ENCODE data around the gene RC3H2.

The RC3H2 gene

GRCh38 chr9:122930541-122931225, 25.5 kb upstream of the RC3H2 start:
- H3K4me3 Mint-ChIP-seq = no peak overlapping the region
- H3K36me3 Mint-ChIP-seq (ENCODE audit: low read depth) = peaks cover 14% of the 10 kb centered on the region
- no peak for DNase-seq
- no peak for TF ChIP-seq CTCF (IDR thresholded peaks at IDR 0.05)
- H3K27ac Mint-ChIP-seq = no peak overlapping the region
- H3K9me3 Mint-ChIP-seq = no peaks in the 10 kb centered on the region
- peaks cover 5% of the 10 kb centered on the region for H3K27me3 Mint-ChIP-seq (ENCODE audit: low read depth, poor library complexity)
- H3K4me1 Mint-ChIP-seq = peaks cover 18% of the 10 kb centered on the region

DNA sequence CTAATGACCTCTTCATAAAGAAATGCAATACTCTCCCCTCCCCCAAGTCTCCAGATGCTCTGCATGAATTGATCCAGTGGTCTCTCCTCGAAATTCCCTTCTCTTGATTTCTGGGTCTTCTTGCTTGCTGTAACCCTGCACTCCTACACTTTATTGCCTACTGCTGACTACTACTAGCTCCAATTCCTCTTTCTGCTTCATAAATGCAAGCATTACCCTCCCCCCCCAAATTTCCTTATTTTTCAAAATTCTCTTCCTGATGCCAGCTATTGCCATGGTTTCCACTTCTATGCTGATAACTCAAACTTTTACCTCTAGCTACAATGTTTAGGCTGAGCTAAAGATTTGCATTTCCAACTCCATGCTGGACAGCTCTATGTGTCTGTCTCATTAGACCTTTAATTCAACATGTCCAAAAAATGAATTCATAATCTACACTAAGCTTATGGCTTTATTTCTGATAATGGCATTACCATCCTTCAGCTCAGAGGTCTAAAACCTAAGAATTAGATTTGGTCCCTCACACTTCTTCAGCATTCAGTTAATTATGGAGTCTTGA, 24.7 kb upstream of the RC3H2 start:
- Mint-ChIP-seq H3K27me3 (ENCODE audit: low read depth, poor library complexity) (peaks cover 5% of the 10 kb centered on the region), H3K9me3 (no peaks in the 10 kb centered on the region), H3K4me1 (peaks cover 15% of the 10 kb centered on the region), H3K27ac (no peak overlapping the region), H3K4me3 (no peak overlapping the region), H3K36me3 (ENCODE audit: low read depth) (peaks cover 11% of the 10 kb centered on the region)
- TF ChIP-seq CTCF (IDR thresholded peaks at IDR 0.05) = no peak
- DNase-seq = no peak

GRCh38 chr9:122923947-122924346, 18.8 kb upstream of the RC3H2 start:
- Mint-ChIP-seq H3K9me3 (no peaks in the 10 kb centered on the region), H3K36me3 (ENCODE audit: low read depth) (peaks cover 18% of the 10 kb centered on the region), H3K27ac (no peak overlapping the region), H3K4me1 (peaks cover 6% of the 10 kb centered on the region), H3K4me3 (no peak overlapping the region), H3K27me3 (ENCODE audit: low read depth, poor library complexity) (no peaks in the 10 kb centered on the region)
- no peak for TF ChIP-seq CTCF (IDR thresholded peaks at IDR 0.05)
- no peak for DNase-seq

- no peak for TF ChIP-seq CTCF (IDR thresholded peaks at IDR 0.05)
- H3K4me1 Mint-ChIP-seq = peaks cover 6% of the 10 kb centered on the region
Observed at GRCh38 chr9:122922713-122923112, 17.6 kb upstream of the RC3H2 start.

GRCh38 chr9:122918310-122918709, 13.2 kb upstream of the RC3H2 start:
- Mint-ChIP-seq H3K27me3 (ENCODE audit: low read depth, poor library complexity) (no peaks in the 10 kb centered on the region), H3K27ac (no peak overlapping the region), H3K36me3 (ENCODE audit: low read depth) (peaks cover 10% of the 10 kb centered on the region), H3K4me3 (no peak overlapping the region), H3K4me1 (peaks cover under 1% of the 10 kb centered on the region), H3K9me3 (no peaks in the 10 kb centered on the region)
- TF ChIP-seq CTCF (IDR thresholded peaks at IDR 0.05) = no peak
- DNase-seq = no peak

More at GRCh38 chr9:122922713-122923112, 17.6 kb upstream of the RC3H2 start:
- Mint-ChIP-seq H3K4me3 (no peak overlapping the region), H3K36me3 (ENCODE audit: low read depth) (peaks cover 18% of the 10 kb centered on the region), H3K9me3 (no peaks in the 10 kb centered on the region), H3K27ac (no peak overlapping the region), H3K27me3 (ENCODE audit: low read depth, poor library complexity) (no peaks in the 10 kb centered on the region)
- no peak for DNase-seq

Data from nephron progenitor cell (in vitro differentiated cells).